Measurements from ENCODE around the gene ASIC4. TPM values are rescaled to one million over a fixed set of nuclear protein-coding genes. Genes with fewer than 3 reads are reported as not detected.

The ASIC4 gene
- total and polyA plus RNA-seq, 9 of the 15 experiments (the other 6 are each of a cell fraction or from before 2014, with no cell fraction given): 0.07 to 19.2 (median 4.8) TPM

GRCh38 chr2:219509780-219510511 is 4.3 kb upstream of the ASIC4 start (continued):
- peak; percentile 84; the same call in 1 of the 2 replicates for TF ChIP-seq CHAMP1 (IDR thresholded peaks at IDR 0.05)
- TF ChIP-seq CEBPG (CRISPR knock-in tag; IDR thresholded peaks at IDR 0.05): 0 out of 2 replicates have a peak, but pooled peaks have one; percentile 12
- no peak for TF ChIP-seq CEBPG (tag; conservative IDR thresholded peaks at IDR 0.05 in 1 of 2, IDR thresholded peaks at IDR 0.05 in 1 of 2)
- TF ChIP-seq TEAD4 (IDR thresholded peaks at IDR 0.05; ENCODE audit: low read length): peak; percentile 94
- TF ChIP-seq TEAD4 (CRISPR knock-in tag; IDR thresholded peaks at IDR 0.05; ENCODE audit: borderline replicate concordance): no peak
- TF ChIP-seq NUFIP1 (IDR thresholded peaks at IDR 0.05; ENCODE audit: partially characterized antibody): no peak
- TF ChIP-seq HMBOX1 (IDR thresholded peaks at IDR 0.05): no peak
- TF ChIP-seq ATF3 (IDR thresholded peaks at IDR 0.05): peak; percentile 52; the same call in 1 of the 2 replicates
- no peak for TF ChIP-seq ATF3 (CRISPR knock-in tag; conservative IDR thresholded peaks at IDR 0.05)
- TF ChIP-seq ZNF507 (tag; conservative IDR thresholded peaks at IDR 0.05): no peak
- TF ChIP-seq TOE1 (IDR thresholded peaks at IDR 0.05; ENCODE audit: borderline replicate concordance): peak; percentile 77
- no peak for TF ChIP-seq TOE1 (CRISPR knock-in tag; IDR thresholded peaks at IDR 0.05; ENCODE audit: borderline replicate concordance, low read depth)
- no peak for TF ChIP-seq CREB5 (CRISPR knock-in tag; IDR thresholded peaks at IDR 0.05)
- TF ChIP-seq SMAD1 (IDR thresholded peaks at IDR 0.05; ENCODE audit: low read depth, low read length, partially characterized antibody): peak; percentile 65
- TF ChIP-seq MLLT1 (IDR thresholded peaks at IDR 0.05): peak; percentile 78 to 80
- TF ChIP-seq ZNF696 (CRISPR knock-in tag; conservative IDR thresholded peaks at IDR 0.05): no peak
- TF ChIP-seq BRD9 (IDR thresholded peaks at IDR 0.05; ENCODE audit: low read depth, partially characterized antibody): peak; percentile 39

Data from K562 (cell line).